Astrocyte of the cerebellum (primary cell): ENCODE data around the gene MYH9.

ENCODE experiments used
- DNase-seq: peaks from one replicate; pipeline ENCODE4 v3.0.0-alpha.2; 2011; ENCODE audit warnings: low read depth
- H3K4me3 ChIP-seq: 2 replicates; pipeline ENCODE4 v1.5.1; 2011; ENCODE audit warnings: mild to moderate bottlenecking, low read depth, low read length, moderate library complexity
- in situ Hi-C: cut with HindIII; loops from 2 replicates; pipeline ENCODE4 v1.10.0; 2017; ENCODE audit warnings: low sequenced_read_pairs
- TF ChIP-seq, protein P1 (sequence below): IDR thresholded peaks from 2 replicates; pipeline ENCODE4 v1.5.1; 2012; ENCODE audit warnings: low read length, low read depth, moderate library complexity, mild to moderate bottlenecking; ENCODE audit errors: missing control alignments

Gene MYH9

GRCh38 chr22:36405221-36405661 is 17.5 kb upstream of the MYH9 start:
- no peak for DNase-seq
- in situ Hi-C loops: no loop called here
- TF ChIP-seq, protein P1, sequence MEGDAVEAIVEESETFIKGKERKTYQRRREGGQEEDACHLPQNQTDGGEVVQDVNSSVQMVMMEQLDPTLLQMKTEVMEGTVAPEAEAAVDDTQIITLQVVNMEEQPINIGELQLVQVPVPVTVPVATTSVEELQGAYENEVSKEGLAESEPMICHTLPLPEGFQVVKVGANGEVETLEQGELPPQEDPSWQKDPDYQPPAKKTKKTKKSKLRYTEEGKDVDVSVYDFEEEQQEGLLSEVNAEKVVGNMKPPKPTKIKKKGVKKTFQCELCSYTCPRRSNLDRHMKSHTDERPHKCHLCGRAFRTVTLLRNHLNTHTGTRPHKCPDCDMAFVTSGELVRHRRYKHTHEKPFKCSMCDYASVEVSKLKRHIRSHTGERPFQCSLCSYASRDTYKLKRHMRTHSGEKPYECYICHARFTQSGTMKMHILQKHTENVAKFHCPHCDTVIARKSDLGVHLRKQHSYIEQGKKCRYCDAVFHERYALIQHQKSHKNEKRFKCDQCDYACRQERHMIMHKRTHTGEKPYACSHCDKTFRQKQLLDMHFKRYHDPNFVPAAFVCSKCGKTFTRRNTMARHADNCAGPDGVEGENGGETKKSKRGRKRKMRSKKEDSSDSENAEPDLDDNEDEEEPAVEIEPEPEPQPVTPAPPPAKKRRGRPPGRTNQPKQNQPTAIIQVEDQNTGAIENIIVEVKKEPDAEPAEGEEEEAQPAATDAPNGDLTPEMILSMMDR: no peak
- H3K4me3 ChIP-seq: no peak overlapping the region

DNA sequence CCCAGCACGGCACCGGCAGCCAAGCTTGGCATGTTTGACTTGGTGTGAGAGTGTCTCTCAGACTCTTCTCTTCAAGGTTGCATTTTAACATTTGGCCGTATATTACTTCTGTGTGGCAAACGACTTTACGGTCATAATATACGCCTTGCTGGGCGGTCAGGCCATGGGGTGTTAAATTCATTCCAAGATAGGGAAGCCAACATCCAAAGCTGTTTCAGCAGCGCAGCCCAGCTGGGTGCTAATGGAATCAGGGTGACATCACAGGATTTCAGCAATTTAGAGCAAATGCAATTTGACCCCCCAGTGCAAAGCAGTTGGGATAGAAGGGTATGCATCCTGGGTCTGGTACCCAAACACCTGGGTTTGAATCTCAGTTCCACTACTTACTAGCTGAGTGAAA is 16.7 kb upstream of the MYH9 start:
- TF ChIP-seq, protein P1: no peak
- DNase-seq: no peak
- in situ Hi-C loops: no loop called here
- H3K4me3 ChIP-seq: no peak overlapping the region

DNA sequence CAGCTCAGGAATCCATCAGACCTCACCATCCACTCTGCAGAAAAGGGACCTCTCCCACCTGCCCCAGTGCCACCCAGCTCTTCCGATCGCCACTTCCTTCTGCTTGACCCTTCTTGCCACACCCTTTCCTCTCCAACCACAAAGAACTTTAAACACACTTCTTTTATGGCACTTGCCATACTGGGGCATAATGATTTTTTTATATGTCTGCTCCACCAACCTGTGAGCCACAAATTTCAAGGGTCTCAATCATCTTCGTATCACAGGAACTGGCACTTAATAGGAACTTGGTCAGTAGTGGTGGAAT is 11.7 kb upstream of the MYH9 start:
- TF ChIP-seq, protein P1: no peak
- in situ Hi-C loops: no loop called here
- no peak for DNase-seq
- H3K4me3 ChIP-seq: no peak overlapping the region

- TF ChIP-seq, protein P1: no peak
- no peak for DNase-seq
- in situ Hi-C loops: no loop called here
- no peak overlapping the region for H3K4me3 ChIP-seq
These were observed 11.1 kb upstream of the MYH9 start for GRCh38 chr22:36398601-36399471.

- TF ChIP-seq, protein P1: no peak
- no peak overlapping the region for H3K4me3 ChIP-seq
- no peak for DNase-seq
- in situ Hi-C loops: no loop called here
These were observed 9.6 kb upstream of the MYH9 start for GRCh38 chr22:36397131-36398093.

- no peak overlapping the region for H3K4me3 ChIP-seq
- in situ Hi-C loops: no loop called here
- DNase-seq: no peak
- TF ChIP-seq, protein P1: no peak
These were observed 8.1 kb upstream of the MYH9 start for GRCh38 chr22:36395915-36396314.
